Smooth muscle cell (in vitro differentiated cells): ENCODE results near the gene OSBPL5. TPM values are rescaled to one million over a fixed set of nuclear protein-coding genes. Genes with fewer than 3 reads are reported as not detected.
A peak's percentile ranks its signal among the peaks of the same experiment; 100 is the strongest.

ENCODE experiments used
- DNase-seq: peaks from one replicate; lab custom pipeline; 2025; ENCODE audit not compliant: unreplicated experiment; lab: John Stamatoyannopoulos, UW
- H2AFZ ChIP-seq: fragments of 200-600 bp; sonication (generic); 2 replicates; pipeline ENCODE4 v1.6.0; 2016; ENCODE audit warnings: antibody characterized with exemption, low read depth, mild to moderate bottlenecking
- H3F3A ChIP-seq: fragments of 200-600 bp; sonication (generic); 2 replicates; pipeline ENCODE4 v1.6.0; 2017; ENCODE audit warnings: antibody characterized with exemption, low read depth
- H3K27ac ChIP-seq: fragments of 200-600 bp; sonication (generic); 2 replicates; pipeline ENCODE4 v1.5.1; 2016; ENCODE audit warnings: low read depth, mild to moderate bottlenecking
- H3K27me3 ChIP-seq: fragments of 200-600 bp; sonication (generic); 2 replicates; pipeline ENCODE4 v1.6.1; 2016; ENCODE audit warnings: low read depth, mild to moderate bottlenecking
- H3K36me3 ChIP-seq: fragments of 200-600 bp; sonication (generic); 2 replicates; pipeline ENCODE4 v1.5.1; 2016; ENCODE audit warnings: low read depth
- H3K4me1 ChIP-seq: fragments of 200-600 bp; sonication (generic); 2 replicates; pipeline ENCODE4 v1.5.1; 2016; ENCODE audit warnings: low read depth
- H3K4me2 ChIP-seq: fragments of 200-600 bp; sonication (generic); 2 replicates; pipeline ENCODE4 v1.6.0; 2016; ENCODE audit warnings: mild to moderate bottlenecking
- H3K4me3 ChIP-seq: fragments of 200-600 bp; sonication (generic); 2 replicates; pipeline ENCODE4 v1.5.1; 2016; ENCODE audit warnings: mild to moderate bottlenecking
- H3K79me2 ChIP-seq: fragments of 200-600 bp; sonication (generic); 2 replicates; pipeline ENCODE4 v1.6.0; 2016; ENCODE audit warnings: low read depth, mild to moderate bottlenecking
- H3K9ac ChIP-seq: fragments of 200-600 bp; sonication (generic); 2 replicates; pipeline ENCODE4 v1.6.0; 2016; ENCODE audit warnings: low read depth
- H3K9me3 ChIP-seq: fragments of 200-600 bp; sonication (generic); replicated peaks from 2 replicates; pipeline ENCODE4 v1.5.1; 2016; ENCODE audit warnings: low read depth
- H4K20me1 ChIP-seq: fragments of 200-600 bp; sonication (generic); 2 replicates; pipeline ENCODE4 v1.6.0; 2016; ENCODE audit warnings: low read depth
- WGBS: methylation state at CpG from one replicate; pipeline ENCODE4 v1.1.7; 2016; ENCODE audit warnings: low lambda C conversion rate; 5-methylcytosine and 5-hydroxymethylcytosine counted together
- polyA plus RNA-seq: library from polyadenylated mRNA; unstranded; fragments of >200 nt; fragmentation: Nextera tagmentation; extraction: Ambion mirVana; gene quantifications from 2 replicates; pipeline ENCODE4 v1.2.1, GENCODE V29; 2016
- total RNA-seq: library from RNA; depleted of rRNA; stranded (reverse); fragments of >200 nt; gene quantifications from 2 replicates; pipeline ENCODE4 v1.2.3, GENCODE V29; 2014
- TF ChIP-seq, protein P1 (sequence below): fragments of 200-600 bp; sonication (generic); IDR thresholded peaks from 2 replicates; pipeline ENCODE4 v1.5.1; 2017; ENCODE audit warnings: borderline replicate concordance, mild to moderate bottlenecking, antibody characterized with exemption; ENCODE audit not compliant: insufficient read depth, poor library complexity, severe bottlenecking

The OSBPL5 gene
- total and polyA plus RNA-seq, 2 experiments from 2014 or later, result 27.3 to 43.4 TPM

DNA sequence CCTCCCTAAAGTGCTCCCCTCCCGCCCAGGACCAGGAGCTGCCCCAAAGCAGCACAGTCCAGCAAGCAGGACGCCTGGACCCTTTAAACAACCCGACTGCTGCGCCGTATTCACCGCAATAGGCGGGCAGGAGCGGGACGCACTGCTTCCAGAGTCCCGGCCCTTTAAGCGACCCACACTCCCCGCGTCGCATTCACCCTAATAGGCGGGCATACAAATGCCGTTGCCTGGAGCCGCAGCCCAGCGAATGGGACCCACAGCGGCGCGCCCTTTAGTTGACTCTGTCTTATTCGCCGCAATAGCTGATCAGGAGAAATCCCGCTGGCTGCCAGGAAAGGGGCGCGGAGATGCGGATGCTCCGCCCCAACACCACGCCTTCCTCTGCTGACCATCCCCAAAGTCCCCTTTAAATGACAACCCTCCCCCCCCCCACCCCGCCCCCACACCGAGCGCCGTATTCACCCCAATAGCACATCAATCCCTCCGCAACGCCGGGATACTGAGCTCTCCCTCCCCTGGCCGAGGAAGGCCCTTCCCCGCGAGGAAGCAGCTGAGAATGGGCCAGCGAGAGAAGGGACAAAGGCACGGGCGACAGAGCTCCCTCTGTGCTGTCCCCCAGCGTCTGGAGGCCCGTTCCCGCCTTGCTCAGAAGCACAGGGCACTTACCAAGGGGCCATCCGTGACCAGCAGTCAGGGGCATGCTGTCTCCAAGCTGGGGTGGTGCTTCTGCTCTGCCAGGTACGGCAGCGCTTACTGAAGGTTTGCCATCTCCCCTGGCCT, 4.7 kb downstream of the OSBPL5 start:
- Histone ChIP-seq H3K27ac (peak overlapping the region; percentile 55), H3K27me3 (no peaks in the 10 kb centered on the region), H3K9me3 (no peaks in the 10 kb centered on the region), H3K4me2 (peak overlapping the region; percentile 98), H3F3A (peaks cover 11% of the 10 kb centered on the region), H2AFZ (no peak overlapping the region), H3K9ac (peak overlapping the region; percentile 43), H4K20me1 (peaks cover 88% of the 10 kb centered on the region), H3K36me3 (no peaks in the 10 kb centered on the region), H3K4me1 (peaks cover 39% of the 10 kb centered on the region), H3K79me2 (peaks cover 85% of the 10 kb centered on the region), H3K4me3 (peak overlapping the region; percentile 64)
- WGBS, result 3% methylated on average over 43 of the region's 48 CpGs
- DNase-seq, result peak; percentile 64
- TF ChIP-seq, protein P1, sequence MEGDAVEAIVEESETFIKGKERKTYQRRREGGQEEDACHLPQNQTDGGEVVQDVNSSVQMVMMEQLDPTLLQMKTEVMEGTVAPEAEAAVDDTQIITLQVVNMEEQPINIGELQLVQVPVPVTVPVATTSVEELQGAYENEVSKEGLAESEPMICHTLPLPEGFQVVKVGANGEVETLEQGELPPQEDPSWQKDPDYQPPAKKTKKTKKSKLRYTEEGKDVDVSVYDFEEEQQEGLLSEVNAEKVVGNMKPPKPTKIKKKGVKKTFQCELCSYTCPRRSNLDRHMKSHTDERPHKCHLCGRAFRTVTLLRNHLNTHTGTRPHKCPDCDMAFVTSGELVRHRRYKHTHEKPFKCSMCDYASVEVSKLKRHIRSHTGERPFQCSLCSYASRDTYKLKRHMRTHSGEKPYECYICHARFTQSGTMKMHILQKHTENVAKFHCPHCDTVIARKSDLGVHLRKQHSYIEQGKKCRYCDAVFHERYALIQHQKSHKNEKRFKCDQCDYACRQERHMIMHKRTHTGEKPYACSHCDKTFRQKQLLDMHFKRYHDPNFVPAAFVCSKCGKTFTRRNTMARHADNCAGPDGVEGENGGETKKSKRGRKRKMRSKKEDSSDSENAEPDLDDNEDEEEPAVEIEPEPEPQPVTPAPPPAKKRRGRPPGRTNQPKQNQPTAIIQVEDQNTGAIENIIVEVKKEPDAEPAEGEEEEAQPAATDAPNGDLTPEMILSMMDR, result no peak

DNA sequence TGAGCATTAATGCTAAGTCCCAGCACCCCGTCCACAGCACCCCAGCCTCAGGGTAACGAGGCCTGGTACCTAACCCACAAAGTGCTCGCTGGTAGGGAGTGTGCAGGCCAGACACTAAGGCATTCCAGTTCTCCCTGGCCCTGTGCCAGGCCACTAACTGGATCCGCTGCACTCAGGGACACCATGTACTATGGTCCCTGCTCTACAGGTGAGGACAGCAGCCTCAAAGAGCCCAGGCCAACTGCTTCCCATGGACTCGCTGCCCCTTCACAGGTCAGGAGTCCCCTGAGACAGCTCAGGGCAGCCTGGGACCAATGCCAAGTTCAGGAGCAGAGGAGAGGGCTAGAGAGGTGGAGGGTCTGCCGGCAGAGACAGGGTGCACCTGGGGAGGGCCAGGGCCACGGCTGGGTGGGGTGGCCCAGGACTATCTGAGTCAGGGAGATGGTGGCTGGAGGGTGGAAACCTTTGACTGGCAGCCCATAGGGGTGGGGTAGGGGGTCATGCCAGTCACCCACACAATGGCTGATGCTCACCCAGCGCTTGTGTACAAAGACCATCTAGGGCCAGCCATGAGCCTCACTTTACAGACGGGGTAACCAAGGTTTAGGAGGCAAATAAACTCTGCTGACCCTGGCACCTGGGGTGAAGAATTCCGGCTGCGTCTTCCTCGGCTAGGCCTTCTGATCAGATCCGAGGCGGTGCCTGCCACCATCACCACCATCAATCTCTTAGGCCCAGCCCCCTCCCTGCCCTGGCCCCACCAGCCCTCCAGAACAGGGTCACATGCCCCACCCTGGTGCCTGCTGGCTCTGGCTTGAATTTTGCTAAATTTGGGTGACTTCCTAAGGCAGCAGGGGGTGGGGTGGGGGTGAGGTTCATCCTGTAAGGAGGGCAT, 5.6 kb downstream of the OSBPL5 start:
- Histone ChIP-seq H3K4me3 (peak overlapping the region; percentile 64), H3K9me3 (no peaks in the 10 kb centered on the region), H3K79me2 (peaks cover 90% of the 10 kb centered on the region), H3K36me3 (no peaks in the 10 kb centered on the region), H3K27me3 (no peaks in the 10 kb centered on the region), H3F3A (peaks cover 11% of the 10 kb centered on the region), H3K27ac (peak overlapping the region; percentile 55), H2AFZ (no peak overlapping the region), H4K20me1 (peaks cover 87% of the 10 kb centered on the region), H3K4me2 (peak overlapping the region; percentile 98), H3K9ac (peak overlapping the region; percentile 43), H3K4me1 (peaks cover 39% of the 10 kb centered on the region)
- TF ChIP-seq, protein P1, result no peak
- WGBS, result 60% methylated on average over 14 of the region's 14 CpGs
- DNase-seq, result no peak

DNA sequence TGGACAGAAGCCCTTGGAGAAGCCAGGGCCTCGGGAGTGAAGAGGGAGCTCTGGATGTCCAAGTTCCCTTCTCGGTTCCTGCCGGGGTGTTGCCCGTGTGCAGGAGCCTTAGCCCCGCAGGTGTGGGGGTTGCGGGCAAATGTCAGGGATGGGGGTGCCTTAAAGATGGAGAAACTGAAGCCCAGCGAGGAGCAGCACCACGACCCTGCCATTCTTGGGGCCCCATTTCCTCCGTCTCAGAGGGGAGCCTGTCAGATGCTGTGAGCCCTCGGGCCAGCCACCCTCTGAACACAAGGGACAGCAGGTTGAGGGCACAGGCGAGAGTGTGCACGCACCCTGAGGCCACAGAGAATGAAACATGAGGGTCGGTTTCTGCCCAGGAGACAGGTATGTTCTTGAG, 6.3 kb downstream of the OSBPL5 start:
- Histone ChIP-seq H3F3A (peaks cover 16% of the 10 kb centered on the region), H3K27me3 (no peaks in the 10 kb centered on the region), H2AFZ (no peak overlapping the region), H3K4me2 (no peak overlapping the region), H3K9me3 (no peaks in the 10 kb centered on the region), H3K79me2 (peaks cover 88% of the 10 kb centered on the region), H3K4me3 (no peak overlapping the region), H3K9ac (no peak overlapping the region), H3K4me1 (peaks cover 39% of the 10 kb centered on the region), H4K20me1 (peaks cover 84% of the 10 kb centered on the region), H3K27ac (no peak overlapping the region), H3K36me3 (no peaks in the 10 kb centered on the region)
- no peak for DNase-seq
- TF ChIP-seq, protein P1, result no peak
- WGBS, result 91% methylated on average over 13 of the region's 13 CpGs
